ENCODE data around the gene FCF1.
A peak's percentile ranks its signal among the peaks of the same experiment; 100 is the strongest.

FCF1 gene

GRCh38 chr14:74713395-74713735 is 421 bp downstream of the FCF1 start:
- no peaks in the 10 kb centered on the region for H3K27me3 ChIP-seq (ENCODE audit: control insufficient read depth, low read length)
- H3K4me1 ChIP-seq (ENCODE audit: control insufficient read depth, low read length) = peaks cover 11% of the 10 kb centered on the region
- H3F3A ChIP-seq (ENCODE audit: control insufficient read depth, insufficient read depth) = 0 out of 2 replicates have a peak, but pooled peaks cover 3% of the 10 kb centered on the region
- peaks cover 31% of the 10 kb centered on the region for H3K36me3 ChIP-seq (ENCODE audit: control insufficient read depth, low read length)
- no peak for TF ChIP-seq EZH2phosphoT487 (IDR thresholded peaks at IDR 0.05; ENCODE audit: borderline replicate concordance, low read length)
- TF ChIP-seq, protein P1, sequence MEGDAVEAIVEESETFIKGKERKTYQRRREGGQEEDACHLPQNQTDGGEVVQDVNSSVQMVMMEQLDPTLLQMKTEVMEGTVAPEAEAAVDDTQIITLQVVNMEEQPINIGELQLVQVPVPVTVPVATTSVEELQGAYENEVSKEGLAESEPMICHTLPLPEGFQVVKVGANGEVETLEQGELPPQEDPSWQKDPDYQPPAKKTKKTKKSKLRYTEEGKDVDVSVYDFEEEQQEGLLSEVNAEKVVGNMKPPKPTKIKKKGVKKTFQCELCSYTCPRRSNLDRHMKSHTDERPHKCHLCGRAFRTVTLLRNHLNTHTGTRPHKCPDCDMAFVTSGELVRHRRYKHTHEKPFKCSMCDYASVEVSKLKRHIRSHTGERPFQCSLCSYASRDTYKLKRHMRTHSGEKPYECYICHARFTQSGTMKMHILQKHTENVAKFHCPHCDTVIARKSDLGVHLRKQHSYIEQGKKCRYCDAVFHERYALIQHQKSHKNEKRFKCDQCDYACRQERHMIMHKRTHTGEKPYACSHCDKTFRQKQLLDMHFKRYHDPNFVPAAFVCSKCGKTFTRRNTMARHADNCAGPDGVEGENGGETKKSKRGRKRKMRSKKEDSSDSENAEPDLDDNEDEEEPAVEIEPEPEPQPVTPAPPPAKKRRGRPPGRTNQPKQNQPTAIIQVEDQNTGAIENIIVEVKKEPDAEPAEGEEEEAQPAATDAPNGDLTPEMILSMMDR (IDR thresholded peaks at IDR 0.05; ENCODE audit: low read depth, low read length, poor library complexity, severe bottlenecking) = no peak
- H3K9me3 ChIP-seq (ENCODE audit: control insufficient read depth, insufficient read depth, low read length) = no peaks in the 10 kb centered on the region
- H3K4me2 ChIP-seq (ENCODE audit: low read length) = peak overlapping the region; percentile 73
- no peaks in the 10 kb centered on the region for H4K20me1 ChIP-seq (ENCODE audit: control insufficient read depth, insufficient read depth, low read depth, low read length)
- no peaks in the 10 kb centered on the region for H3K9me2 ChIP-seq (replicated peaks; ENCODE audit: control insufficient read depth, low read length)
- H3K27ac ChIP-seq (ENCODE audit: low read depth, low read length) = no peak overlapping the region
- peaks cover 64% of the 10 kb centered on the region for H3K79me2 ChIP-seq (ENCODE audit: control insufficient read depth, low read length)
- H3K4me3 ChIP-seq (ENCODE audit: low read length) = peak overlapping the region; percentile 85

DNA sequence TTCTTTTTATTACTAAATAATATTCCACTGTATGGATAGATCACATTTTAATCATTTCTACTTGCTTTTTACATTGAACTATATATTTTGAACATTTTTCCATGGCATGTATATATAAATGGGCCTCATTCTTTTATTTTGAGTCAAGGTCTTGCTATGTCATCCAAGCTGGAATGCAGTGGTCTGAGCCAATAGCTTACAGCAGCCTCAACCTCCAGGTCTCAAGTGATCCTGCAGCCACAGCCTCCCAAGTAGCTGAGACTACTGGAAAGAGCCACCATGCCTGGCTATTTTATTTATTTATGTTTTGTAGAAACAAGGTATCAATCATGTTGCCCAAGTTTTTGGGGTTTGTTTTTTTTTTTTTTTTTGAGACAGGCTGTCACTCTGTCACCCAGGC is 7.6 kb downstream of the FCF1 start:
- Histone ChIP-seq H3K9me2 (replicated peaks; ENCODE audit: control insufficient read depth, low read length) (no peaks in the 10 kb centered on the region), H3K4me1 (ENCODE audit: control insufficient read depth, low read length) (no peaks in the 10 kb centered on the region), H3K27me3 (ENCODE audit: control insufficient read depth, low read length) (no peaks in the 10 kb centered on the region), H3K27ac (ENCODE audit: low read depth, low read length) (no peak overlapping the region), H4K20me1 (ENCODE audit: control insufficient read depth, insufficient read depth, low read depth, low read length) (no peaks in the 10 kb centered on the region), H3K9me3 (ENCODE audit: control insufficient read depth, insufficient read depth, low read length) (no peaks in the 10 kb centered on the region), H3K4me2 (ENCODE audit: low read length) (no peak overlapping the region), H3K4me3 (ENCODE audit: low read length) (no peak overlapping the region), H3K36me3 (ENCODE audit: control insufficient read depth, low read length) (peaks cover 52% of the 10 kb centered on the region), H3F3A (ENCODE audit: control insufficient read depth, insufficient read depth) (no peaks in the 10 kb centered on the region), H3K79me2 (ENCODE audit: control insufficient read depth, low read length) (no peaks in the 10 kb centered on the region)
- TF ChIP-seq, protein P1 (IDR thresholded peaks at IDR 0.05; ENCODE audit: low read depth, low read length, poor library complexity, severe bottlenecking) = no peak
- no peak for TF ChIP-seq EZH2phosphoT487 (IDR thresholded peaks at IDR 0.05; ENCODE audit: borderline replicate concordance, low read length)

DNA sequence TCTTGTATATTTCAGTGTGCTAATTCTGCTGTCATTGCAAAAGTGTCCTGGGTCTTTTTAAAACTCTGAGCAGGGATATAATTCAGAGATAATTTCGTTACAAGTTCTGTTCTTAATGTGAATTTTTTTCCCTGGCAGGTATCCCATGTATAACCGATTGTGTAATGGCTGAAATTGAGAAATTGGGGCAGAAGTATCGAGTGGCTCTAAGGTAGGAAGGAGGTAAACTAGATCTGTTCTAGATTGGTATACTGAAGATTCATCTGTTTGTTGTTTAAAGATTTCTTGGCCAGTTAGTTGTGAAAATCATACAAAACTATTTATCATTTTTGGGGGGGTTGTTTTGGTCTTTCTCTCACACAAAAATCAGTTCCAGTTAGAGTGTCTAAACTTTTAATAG is 10.2 kb downstream of the FCF1 start:
- H3K27ac ChIP-seq (ENCODE audit: low read depth, low read length) = no peak overlapping the region
- no peaks in the 10 kb centered on the region for H3K27me3 ChIP-seq (ENCODE audit: control insufficient read depth, low read length)
- no peaks in the 10 kb centered on the region for H3K9me2 ChIP-seq (replicated peaks; ENCODE audit: control insufficient read depth, low read length)
- no peaks in the 10 kb centered on the region for H4K20me1 ChIP-seq (ENCODE audit: control insufficient read depth, insufficient read depth, low read depth, low read length)
- no peaks in the 10 kb centered on the region for H3K79me2 ChIP-seq (ENCODE audit: control insufficient read depth, low read length)
- H3K4me1 ChIP-seq (ENCODE audit: control insufficient read depth, low read length) = no peaks in the 10 kb centered on the region
- no peaks in the 10 kb centered on the region for H3K9me3 ChIP-seq (ENCODE audit: control insufficient read depth, insufficient read depth, low read length)
- no peak overlapping the region for H3K4me3 ChIP-seq (ENCODE audit: low read length)
- H3F3A ChIP-seq (ENCODE audit: control insufficient read depth, insufficient read depth) = no peaks in the 10 kb centered on the region
- peaks cover 33% of the 10 kb centered on the region for H3K36me3 ChIP-seq (ENCODE audit: control insufficient read depth, low read length)
- no peak overlapping the region for H3K4me2 ChIP-seq (ENCODE audit: low read length)
- TF ChIP-seq EZH2phosphoT487 (IDR thresholded peaks at IDR 0.05; ENCODE audit: borderline replicate concordance, low read length) = no peak
- TF ChIP-seq, protein P1 (IDR thresholded peaks at IDR 0.05; ENCODE audit: low read depth, low read length, poor library complexity, severe bottlenecking) = no peak

DNA sequence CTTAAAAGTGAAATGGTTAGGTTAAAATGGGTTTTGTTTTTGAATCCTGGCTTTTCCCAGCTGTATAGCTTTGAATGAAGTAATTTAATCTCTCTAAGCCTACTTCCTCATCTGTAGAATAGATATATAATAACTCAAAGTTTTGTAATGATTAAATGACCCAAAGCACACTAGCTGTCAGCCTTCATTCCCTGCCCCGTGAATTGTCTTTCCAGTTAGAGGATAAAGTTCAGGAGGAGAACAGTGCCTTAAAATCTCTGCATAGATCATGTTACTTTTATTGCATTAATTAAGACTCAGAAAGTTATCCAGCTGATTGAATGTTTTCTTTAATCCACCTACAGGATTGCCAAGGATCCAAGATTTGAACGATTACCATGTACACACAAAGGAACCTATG is 19.4 kb downstream of the FCF1 start:
- H3F3A ChIP-seq (ENCODE audit: control insufficient read depth, insufficient read depth) = no peaks in the 10 kb centered on the region; the same call in 1 of the 2 replicates
- H3K36me3 ChIP-seq (ENCODE audit: control insufficient read depth, low read length) = peaks cover 40% of the 10 kb centered on the region
- no peaks in the 10 kb centered on the region for H3K4me1 ChIP-seq (ENCODE audit: control insufficient read depth, low read length)
- H3K9me3 ChIP-seq (ENCODE audit: control insufficient read depth, insufficient read depth, low read length) = no peaks in the 10 kb centered on the region
- TF ChIP-seq EZH2phosphoT487 (IDR thresholded peaks at IDR 0.05; ENCODE audit: borderline replicate concordance, low read length) = no peak
- TF ChIP-seq, protein P1 (IDR thresholded peaks at IDR 0.05; ENCODE audit: low read depth, low read length, poor library complexity, severe bottlenecking) = no peak
- H3K27ac ChIP-seq (ENCODE audit: low read depth, low read length) = no peak overlapping the region
- no peaks in the 10 kb centered on the region for H3K9me2 ChIP-seq (replicated peaks; ENCODE audit: control insufficient read depth, low read length)
- H3K4me3 ChIP-seq (ENCODE audit: low read length) = no peak overlapping the region
- no peaks in the 10 kb centered on the region for H3K79me2 ChIP-seq (ENCODE audit: control insufficient read depth, low read length)
- H4K20me1 ChIP-seq (ENCODE audit: control insufficient read depth, insufficient read depth, low read depth, low read length) = no peaks in the 10 kb centered on the region
- H3K4me2 ChIP-seq (ENCODE audit: low read length) = no peak overlapping the region
- no peaks in the 10 kb centered on the region for H3K27me3 ChIP-seq (ENCODE audit: control insufficient read depth, low read length)

Data from DOHH2 (cell line).